Left cardiac atrium (tissue), 4 donors: ENCODE data around the gene ST6GALNAC6. TPM values are rescaled to one million over a fixed set of nuclear protein-coding genes. Genes with fewer than 3 reads are reported as not detected.

ENCODE experiments used
- ATAC-seq, 2 donors: fragments of 200-7000 bp; cut with Tn5 transposase; one replicate each; pipeline ENCODE4 v1.9.1; 2020; ENCODE audit warnings: mild to moderate bottlenecking in 2 of 2, moderate library complexity in 2 of 2
- DNase-seq: peaks from one replicate; pipeline ENCODE4 v3.0.0-alpha.2; 2020
- intact Hi-C, 2 donors: fragments of 100-400 bp; cut with DNase I; formaldehyde crosslinking; loops; one replicate each; pipeline versions ENCODE4 v1.14.1 to v1.15.1; 2022 to 2023
- total RNA-seq, 2 donors: library from RNA; stranded (reverse); fragmentation: NEBNext Ultra II Directional; extraction: Animal tissue kit (Norgen Biotek cat#: 25700); gene quantifications; one replicate each; pipeline ENCODE4 v1.2.1, GENCODE V29; 2021
- donor health status: DM: no; HTN: yes; CAD: no.
- donor health status: DM: no; HTN: yes; CAD: no; lungs with severe emphysema.
- donor health status: DM: yes; HTN: yes; CAD: no.
- donor health status: Dilated cardiomyopathy.

The ST6GALNAC6 gene
- total RNA-seq, 2 donors from 2014 or later = 56.7 to 71.7 TPM

DNA sequence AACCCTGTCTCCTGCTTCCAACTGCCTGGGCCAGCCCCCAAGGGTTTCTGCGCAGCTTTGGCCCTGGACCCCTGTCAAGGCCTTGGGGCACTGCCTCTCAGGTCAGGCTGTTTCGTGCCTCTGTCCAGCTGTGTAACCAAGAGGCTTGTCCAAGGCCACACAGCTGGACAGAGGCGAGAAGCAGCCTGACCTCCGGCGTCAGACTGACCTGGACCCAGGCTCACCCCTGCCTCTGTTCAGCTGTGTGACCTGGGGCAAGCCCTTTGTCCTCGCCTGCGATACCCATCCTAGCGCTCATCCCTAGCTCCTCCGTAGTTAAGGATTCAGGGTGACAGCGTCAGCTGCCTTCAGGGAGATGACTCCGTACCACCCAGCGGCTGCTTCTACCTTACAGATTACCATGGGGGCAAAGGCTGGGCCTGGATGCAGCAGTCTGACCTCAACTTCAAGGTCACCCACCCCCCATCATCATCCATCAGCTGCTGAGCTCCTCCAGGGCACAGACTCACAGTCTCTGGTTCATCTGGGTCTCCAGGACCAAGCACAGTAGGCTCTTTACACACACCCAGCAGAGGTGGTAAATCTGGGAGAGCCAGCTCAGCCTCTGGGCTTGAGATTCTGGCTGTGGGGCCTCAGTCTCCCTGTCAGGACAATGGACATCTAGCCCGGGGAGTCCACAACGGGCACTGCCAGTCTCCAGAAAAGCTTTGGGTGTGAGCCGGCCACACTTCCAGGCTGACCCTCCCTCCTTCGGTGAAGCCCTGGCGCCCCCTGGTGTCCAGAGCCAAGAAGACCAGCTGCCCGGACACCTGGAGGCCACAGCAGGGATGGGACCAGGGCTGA is 29.9 kb downstream of the ST6GALNAC6 start:
- peak; percentile 93 for DNase-seq
- intact Hi-C loops = loop anchor here (5.0 to 10.0 kb wide), 5 partner anchors 42 to 132 kb away; partner anchors contain the start of genes FPGS (in 2 of the 2), CDK9 (in 1 of the 2) and TOR2A (in 1 of the 2)

DNA sequence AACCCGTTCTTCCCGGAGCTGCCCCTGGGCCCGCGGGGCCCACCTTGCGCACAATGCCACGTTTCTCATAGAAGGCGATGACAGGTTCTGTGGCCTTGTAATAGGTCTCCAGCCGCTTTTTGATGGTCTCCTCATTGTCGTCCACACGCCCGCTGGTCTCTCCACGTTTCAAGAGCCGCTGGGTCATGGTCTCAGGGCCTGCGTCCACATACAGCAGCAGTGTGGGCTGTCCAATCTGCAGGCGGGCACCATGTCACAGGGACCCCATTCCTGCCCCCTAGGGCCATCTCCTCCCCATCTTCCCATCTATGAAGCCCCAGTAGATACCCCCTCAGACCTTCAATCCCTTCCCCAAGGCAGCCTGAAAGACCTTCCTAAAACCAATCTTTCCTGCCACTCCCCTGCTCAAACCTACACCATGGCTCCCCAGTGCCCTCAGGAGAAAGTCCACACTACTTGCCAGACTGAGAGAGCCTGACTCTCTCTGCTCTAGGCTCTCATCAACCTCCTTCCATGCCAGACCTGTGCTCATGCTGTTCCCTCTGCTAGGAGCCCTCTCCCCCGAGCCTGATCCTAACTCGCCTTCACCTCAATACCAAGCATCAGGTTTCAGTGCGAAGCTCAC is 31.0 kb downstream of the ST6GALNAC6 start:
- no peak for ATAC-seq
- intact Hi-C loops = loop anchor here in 1 of 2 donors (5.0 kb wide), 2 partner anchors 41 to 66 kb away; partner anchors contain the start of gene FPGS
- no peak for DNase-seq

More for the DNA sequence above, 29.9 kb downstream of the ST6GALNAC6 start:
- peak; percentile 55 to 70 for ATAC-seq

DNA sequence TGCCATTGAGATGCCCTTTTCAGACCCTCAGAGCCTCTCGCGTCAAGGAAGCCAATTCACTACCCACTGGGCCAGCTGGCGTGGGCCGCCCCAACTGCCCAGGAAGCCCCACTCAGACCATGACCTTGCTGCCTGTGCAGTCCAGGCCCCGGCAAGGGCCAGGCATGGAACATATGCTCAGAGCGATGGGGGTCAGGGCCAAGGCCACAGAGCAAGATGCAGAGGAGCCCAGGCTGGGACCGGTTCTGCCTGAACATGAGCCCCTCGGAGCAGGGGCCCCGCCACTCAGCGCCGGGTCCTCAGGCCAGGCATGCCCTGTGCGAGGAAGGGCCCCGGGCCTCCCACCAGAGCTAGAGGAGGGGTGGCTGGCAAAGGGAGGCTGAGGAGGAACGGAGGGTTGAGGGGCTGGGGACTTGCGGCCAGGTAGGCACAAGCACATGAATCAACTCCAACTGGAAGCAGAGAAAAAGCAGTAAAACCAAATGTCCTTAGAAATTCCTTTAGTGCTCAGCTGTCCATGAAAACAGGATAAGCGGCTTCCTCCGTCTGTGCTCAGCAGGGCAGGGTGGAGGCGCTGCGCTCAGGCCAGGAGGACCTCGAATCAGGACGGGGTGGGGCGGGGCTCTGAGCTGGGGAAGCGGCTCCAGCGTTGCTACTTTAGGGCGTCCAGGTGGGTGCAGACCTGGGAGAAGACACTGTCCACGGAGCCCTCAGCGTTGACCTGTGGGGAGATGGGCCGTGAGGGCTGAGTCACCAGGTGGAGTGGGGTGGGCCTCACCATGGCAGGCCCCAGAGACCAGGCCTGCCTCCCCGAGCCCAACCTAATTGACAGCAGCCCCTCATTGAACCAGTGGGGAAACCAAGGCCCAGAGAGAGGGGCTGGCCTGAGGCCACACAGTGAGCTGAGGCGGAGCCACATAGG is 31.8 kb downstream of the ST6GALNAC6 start:
- peak; percentile 77 for DNase-seq
- intact Hi-C loops = loop anchor here in 1 of 2 donors (5.0 kb wide), 2 partner anchors 40 to 65 kb away; partner anchors contain the start of gene FPGS
- ATAC-seq = peak in 1 of 2 donors; percentile 18

DNA sequence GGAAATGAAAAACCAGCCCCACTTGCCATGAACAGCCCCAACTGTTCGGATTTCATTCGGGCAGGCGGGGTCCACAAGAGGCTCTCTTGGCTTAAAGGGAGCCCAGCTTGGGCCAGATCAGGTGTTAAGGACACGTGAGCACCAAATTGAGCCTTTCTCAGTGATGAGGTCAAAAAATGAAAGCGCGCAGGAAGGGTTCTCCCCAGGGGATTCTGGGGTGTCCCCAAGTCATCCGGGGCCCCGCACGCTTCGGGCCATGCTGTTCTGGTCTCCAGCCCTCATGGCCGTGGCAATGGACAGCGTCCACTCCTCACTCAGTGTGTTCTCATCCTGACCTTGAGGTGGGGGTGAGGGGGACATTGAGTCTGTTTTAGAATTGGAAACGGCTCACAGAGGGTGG is 32.9 kb downstream of the ST6GALNAC6 start:
- no peak for ATAC-seq
- no peak for DNase-seq
- intact Hi-C loops = loop anchor here in 1 of 2 donors (5.0 kb wide), 2 partner anchors 39 to 64 kb away; partner anchors contain the start of gene FPGS

DNA sequence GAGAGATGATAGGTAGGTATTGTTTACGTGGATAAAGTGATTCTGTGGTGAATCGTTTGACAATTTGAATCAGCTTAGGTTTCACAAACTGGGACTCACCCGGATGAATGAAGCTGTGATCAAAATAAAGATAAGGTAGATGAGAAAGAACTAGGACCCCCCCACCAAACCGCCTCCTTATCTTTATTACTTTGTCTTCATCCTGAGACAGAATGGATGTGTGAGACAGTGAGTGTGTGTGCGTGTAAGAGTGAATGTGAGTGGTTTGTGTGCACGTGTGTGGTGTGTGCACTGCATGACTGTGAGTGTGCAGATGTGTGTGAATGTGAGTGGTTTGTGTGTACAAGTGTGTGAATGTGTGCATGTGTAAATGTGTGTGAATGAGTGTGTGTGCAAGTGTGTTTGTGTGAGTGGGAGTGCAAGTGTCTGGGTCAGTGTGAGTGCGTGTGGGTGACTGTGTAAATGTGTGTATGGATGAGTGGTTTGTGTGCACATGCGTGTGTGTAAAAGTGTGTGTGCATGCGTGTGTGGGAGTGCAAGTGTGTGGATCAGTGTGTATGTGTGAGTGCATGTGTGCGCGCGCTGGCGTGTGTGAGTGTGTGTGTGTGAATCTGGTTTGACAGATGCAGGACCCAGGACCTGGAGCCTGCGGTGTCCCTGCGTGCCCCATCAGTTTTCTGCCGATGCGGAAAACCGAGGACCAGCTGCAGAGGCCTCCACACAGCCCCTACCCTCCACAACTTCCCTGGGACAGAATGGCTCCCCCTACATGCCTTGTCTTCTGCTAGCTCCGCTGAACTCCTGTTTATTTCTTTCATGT is 33.5 kb downstream of the ST6GALNAC6 start:
- DNase-seq = no peak
- ATAC-seq = no peak
- intact Hi-C loops = loop anchor here in 1 of 2 donors (5.0 kb wide), 2 partner anchors 39 to 64 kb away; partner anchors contain the start of gene FPGS

DNA sequence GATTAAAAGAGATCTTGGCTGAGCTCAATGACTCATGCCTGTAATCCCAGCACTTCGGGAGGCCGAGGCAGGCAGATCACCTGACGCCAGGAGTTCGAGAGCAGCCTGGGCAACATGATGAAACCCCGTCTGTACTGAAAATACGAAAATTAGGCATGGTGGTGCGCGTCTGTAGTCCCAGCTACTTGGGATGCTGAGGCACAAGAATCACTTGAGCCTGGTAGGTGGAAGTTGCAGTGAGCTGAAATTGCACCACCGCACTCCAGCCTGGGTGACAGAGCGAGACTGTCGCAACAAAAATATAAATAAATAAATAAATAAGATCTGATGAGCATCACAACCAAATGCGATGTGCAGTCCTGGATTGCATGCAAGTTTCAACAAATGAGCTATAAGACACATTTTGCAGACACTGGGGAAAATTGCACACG is 36.2 kb downstream of the ST6GALNAC6 start:
- DNase-seq (no peak), ATAC-seq (no peak)
- intact Hi-C loops = no loop called here

DNA sequence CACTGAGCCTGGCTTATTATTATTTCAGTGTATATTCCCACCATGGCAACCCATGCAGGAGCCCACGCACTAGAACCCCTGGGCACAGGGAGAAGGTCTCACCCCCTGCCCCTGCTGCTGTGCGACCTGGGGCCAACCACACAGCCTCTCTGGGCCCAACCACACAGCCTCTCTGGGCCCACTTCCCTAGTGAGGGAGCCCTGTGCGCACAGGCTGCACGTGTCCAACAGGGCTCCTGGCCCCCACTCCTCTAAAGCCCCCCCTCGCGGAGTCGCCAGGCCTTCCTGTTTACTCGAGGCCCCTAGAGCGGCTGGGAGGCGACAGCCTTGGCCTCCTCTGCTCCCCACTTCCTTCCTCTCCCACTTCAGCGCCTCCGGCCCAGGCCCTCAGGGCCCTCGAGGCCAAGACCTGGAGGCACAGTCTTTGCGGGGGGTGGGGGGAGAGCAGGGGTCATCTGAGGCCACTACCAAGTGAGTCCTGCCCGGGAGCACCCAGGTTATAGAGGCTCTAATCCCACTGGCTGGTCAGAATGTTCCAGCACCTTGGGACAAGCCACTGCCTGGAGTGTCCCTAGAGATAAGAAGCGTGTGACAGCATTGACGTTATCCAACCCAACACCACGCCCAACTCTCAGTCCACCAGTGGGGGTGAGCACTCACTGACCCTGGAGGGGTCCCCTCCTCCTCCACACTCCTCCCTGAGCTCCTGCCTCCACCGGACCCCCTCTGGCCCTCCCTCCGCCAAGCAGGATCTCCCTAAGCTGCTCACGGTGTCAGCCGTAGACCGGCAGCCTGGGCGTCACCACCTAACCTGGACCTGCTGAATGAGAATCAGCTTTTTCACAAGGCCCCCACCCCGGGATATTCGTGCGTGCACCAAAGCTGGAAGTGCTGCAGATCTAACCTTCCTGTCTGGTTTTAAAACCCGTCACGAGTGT is 37.1 kb downstream of the ST6GALNAC6 start:
- intact Hi-C loops = no loop called here
- ATAC-seq (peak; percentile 73 to 76), DNase-seq (peak; percentile 91)

DNA sequence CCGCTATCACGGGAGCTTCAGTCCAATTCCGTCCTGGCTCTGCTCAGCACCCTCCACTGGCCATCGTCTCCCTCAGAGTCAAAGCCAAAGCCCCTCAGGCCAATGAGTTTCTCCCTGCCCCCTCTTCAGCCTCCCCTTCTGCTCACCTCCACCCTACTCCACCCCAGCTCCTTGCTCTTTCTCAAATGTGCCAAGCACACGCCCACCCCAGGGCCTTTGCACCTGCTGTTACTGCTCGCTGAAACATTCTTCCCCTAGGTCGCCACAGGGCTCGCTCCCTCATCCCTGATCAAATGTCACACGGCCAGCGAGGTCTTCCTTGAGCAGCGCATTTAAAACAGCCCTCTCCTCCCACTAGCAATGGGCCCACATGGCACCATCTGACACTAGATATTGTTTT is 38.6 kb downstream of the ST6GALNAC6 start:
- intact Hi-C loops = no loop called here
- no peak for ATAC-seq
- DNase-seq = no peak

DNA sequence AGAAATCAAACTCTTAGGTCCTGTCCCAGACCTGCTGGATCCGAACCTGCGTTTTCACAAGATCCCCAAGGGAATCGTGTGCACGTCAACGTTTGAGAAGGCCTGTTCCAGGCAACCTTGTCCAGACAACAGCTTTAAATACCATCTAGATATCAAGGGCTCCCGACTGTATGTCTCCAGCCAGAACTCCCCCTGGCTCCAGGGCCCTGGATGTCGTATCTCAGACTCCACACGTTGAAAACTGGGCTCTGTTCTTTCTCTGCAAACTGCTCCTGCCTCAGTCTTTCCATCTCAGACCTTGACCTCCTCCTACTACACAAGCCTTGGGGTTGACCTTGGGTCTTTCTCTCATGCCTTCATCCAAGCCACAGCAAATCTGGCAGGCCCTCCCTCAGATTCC is 39.1 kb downstream of the ST6GALNAC6 start:
- DNase-seq = peak; percentile 86
- intact Hi-C loops = no loop called here
- peak; percentile 35 to 42 for ATAC-seq

DNA sequence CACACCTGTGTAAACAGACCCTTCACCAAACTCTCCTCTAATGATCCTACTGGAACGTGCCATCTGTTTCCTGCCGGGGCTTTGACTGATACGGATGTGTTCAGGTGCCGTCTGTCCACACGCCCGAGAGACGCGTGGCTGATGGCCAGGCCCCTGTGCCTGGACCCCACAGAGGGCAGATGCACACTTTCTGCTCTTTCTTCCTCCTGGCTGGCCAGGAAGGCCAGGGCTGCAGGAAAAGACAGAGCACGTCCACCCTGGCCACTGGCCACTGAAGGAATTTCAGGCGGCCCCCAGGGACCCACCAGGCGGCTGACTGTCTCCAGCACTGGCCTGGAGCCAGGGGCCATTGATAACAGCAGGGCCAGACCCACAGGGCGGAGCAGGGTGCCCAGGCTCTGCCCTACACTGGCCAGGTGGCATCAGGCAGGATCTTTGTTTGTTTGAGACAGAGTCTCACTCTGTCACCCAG is 41.3 kb downstream of the ST6GALNAC6 start:
- intact Hi-C loops = no loop called here
- peak; percentile 6 to 19 for ATAC-seq

DNA sequence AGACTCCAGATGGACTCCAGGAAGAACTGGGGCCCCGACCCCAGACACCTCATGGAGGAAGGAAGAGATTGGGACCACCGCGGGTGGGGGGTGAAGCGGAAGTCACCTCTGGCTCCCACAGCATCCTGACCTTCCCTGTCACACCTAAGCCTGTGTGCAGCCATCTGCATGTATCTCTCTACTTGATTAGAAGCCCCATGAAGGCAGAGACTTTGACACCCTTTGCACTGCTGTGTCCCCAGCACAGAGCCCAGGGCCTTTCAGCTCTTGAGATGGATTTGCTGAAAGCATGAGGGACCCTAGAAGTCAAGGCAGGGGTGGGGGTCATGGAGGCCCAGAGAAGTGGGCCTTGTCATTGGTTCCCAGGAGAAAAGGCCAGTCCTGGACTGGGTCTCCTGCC is 42.1 kb downstream of the ST6GALNAC6 start:
- intact Hi-C loops = no loop called here
- DNase-seq (no peak), ATAC-seq (no peak)

More for the DNA sequence above, 41.3 kb downstream of the ST6GALNAC6 start:
- DNase-seq = peak; percentile 87

DNA sequence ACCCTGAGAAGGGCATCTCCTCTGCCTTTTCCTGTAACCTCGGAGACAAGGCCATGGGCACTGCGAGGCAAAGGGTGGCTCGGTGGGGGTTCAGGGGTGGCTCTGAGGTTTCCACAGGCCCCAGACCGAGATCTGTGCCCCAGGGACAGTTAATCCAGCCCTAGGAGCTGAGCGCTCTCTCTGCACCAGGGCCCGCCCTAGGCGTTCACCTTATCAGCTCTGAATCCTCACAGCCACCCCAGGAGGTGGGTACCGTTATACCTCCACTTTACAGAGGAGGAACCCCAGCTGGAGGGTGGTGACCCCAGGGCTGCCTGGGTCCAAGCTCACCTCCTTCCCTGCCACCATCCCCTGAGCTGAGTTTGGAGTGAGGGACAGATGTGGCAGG is 42.7 kb downstream of the ST6GALNAC6 start:
- intact Hi-C loops = no loop called here
- ATAC-seq (no peak), DNase-seq (no peak)

DNA sequence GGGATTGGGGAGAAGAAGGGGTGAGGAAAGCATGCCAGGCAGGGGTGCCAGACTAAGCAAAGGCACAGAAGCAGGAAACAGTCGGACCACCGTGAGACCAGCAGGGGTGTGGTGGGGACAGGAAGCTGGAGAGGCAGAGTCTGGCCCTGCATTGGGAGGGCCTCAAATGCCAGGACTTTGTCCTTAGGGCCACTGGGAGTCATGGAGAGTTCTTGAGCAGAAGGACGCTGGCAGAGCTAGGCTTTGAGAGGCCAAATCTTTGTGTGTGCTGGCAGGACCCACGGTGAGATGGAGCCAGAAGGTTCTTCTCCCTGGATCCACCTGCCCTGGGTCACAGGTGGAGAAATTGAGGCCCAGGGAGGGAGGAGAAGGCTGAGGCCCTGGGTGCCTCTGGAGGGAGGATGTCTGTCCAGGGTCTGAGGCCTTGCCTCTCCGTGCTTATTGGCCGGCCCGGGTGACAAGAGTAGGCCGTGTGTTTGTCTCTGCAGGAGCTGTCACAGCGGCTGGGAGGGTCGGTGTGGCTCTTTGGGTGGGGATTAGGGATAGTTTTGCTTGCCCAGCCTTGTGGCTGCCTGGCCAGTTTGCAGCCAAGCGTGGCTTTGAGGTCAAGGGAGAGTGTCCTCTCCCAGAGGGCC is 43.2 kb downstream of the ST6GALNAC6 start:
- ATAC-seq (no peak), DNase-seq (no peak)
- intact Hi-C loops = no loop called here

DNA sequence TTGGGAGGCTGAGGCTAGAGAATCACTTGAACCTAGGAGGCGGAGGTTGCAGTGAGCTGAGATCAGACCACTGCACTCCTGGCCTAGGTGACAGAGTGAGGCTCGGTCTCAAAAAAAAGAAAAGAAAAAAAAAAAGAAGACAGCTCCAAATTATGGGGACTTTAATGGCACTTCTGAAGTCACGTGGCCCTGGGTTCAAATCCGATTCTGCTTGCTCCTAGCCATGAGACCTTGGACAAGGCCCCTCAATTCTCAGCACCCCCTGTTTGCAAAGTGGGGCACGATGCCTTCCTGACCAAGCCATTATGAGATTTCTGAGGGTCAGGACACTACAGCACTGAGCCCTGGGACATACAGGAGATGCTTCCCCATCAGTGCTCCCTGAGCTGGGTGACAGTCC is 43.9 kb downstream of the ST6GALNAC6 start:
- intact Hi-C loops = no loop called here
- DNase-seq (no peak), ATAC-seq (no peak)

DNA sequence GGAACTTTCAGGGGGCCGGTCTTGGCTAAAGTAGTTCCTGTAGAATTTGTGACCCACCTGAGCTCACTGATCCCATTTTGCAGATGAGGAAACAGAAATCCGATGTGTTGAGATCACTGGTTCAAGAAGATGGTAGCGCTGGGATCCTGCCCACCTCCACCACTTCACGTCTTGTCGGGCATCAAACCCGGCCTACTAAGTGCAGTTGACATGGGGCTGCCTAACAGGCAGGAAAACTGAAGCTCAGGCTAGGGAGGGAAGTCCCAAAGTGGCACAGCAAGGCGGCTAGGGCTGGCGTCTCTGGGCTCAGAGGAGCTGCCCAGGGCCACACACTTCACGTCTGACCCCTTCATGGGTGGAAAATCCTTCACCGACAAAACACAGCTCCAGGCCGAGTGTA is 44.4 kb downstream of the ST6GALNAC6 start:
- ATAC-seq (no peak), DNase-seq (no peak)
- intact Hi-C loops = no loop called here

DNA sequence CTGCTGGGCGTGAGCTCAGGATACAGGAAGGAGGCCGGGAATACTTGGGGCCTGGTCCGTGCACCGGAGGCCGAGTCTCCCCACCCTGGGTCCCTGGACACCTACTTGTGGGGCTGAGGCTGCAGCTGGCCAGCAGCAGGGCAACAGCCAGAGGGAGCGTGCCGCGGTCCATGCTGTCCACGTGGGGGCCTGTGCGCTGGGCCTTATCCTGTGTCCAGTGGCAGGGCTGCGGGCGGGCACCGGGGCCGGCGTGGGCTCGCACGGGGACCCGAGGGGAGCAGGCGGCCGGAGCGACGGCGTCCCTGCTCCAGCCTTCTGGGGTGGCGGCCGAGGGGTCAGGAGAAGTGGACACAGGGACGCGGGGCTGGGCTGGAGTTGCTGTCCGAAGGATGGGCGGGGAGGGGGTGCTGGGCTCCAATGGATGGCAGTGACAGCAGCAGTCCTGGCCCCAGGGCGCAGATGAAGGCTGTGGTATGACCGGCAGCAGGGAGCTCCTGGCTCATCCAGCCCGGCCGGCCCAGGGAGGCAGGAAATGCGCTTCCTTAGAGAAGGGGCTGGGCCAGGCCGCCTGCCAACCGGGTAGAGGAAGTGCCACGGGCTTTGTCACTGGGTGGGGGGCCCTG is 45.1 kb downstream of the ST6GALNAC6 start, which contains the start of gene ENG:
ENG (minus strand) TSS at position 475 of the 623 bp plus-strand sequence; CDS start at position 172, 303 bp downstream.
- ATAC-seq = peak; percentile 75 to 81
- DNase-seq = peak; percentile 94
- intact Hi-C loops = no loop called here
